SK-N-SH treated with all-trans-retinoic acid at 6 μM for 48 hours (cell line): ENCODE measurements around the gene LPIN3.

ENCODE experiments used
- ATAC-seq: fragments of 200-7000 bp; cut with Tn5 transposase; 3 replicates; pipeline ENCODE4 v1.9.1; 2020; ENCODE audit warnings: mild to moderate bottlenecking, moderate library complexity
- ARNTL ChIP-seq: fragments of 450-650 bp; formaldehyde crosslinking; IDR thresholded peaks from 2 replicates; pipeline ENCODE4 v1.5.0; 2020; ENCODE audit warnings: low read depth, mild to moderate bottlenecking, moderate library complexity, borderline replicate concordance
- BACH2 ChIP-seq: fragments of 250-450 bp; sonication (Bioruptor Pico); IDR thresholded peaks from 2 replicates; pipeline ENCODE4 v1.9.0; 2021; ENCODE audit warnings: mild to moderate bottlenecking, borderline replicate concordance
- CREB5 ChIP-seq: fragments of 250-450 bp; sonication (Bioruptor Pico); IDR thresholded peaks from 2 replicates; pipeline ENCODE4 v1.5.1; 2020; ENCODE audit warnings: low read depth, mild to moderate bottlenecking, moderate library complexity
- CSDC2 ChIP-seq: fragments of 250-450 bp; sonication (Bioruptor Pico); IDR thresholded peaks from 2 replicates; pipeline ENCODE4 v1.5.0; 2020; ENCODE audit warnings: mild to moderate bottlenecking, moderate library complexity
- GLIS3 ChIP-seq: fragments of 250-450 bp; sonication (Bioruptor Pico); IDR thresholded peaks from 2 replicates; pipeline ENCODE4 v1.5.0; 2020; ENCODE audit warnings: mild to moderate bottlenecking, moderate library complexity
- ISL1 ChIP-seq: fragments of 250-450 bp; sonication (Bioruptor Pico); IDR thresholded peaks from 2 replicates; pipeline ENCODE4 v2.1.2; 2022; ENCODE audit warnings: mild to moderate bottlenecking, moderate library complexity
- OSR1 ChIP-seq: fragments of 250-450 bp; sonication (Bioruptor Pico); IDR thresholded peaks from 2 replicates; pipeline ENCODE4 v1.8.0; 2022; ENCODE audit warnings: moderate library complexity, mild to moderate bottlenecking, inconsistent platforms
- PATZ1 ChIP-seq: fragments of 250-450 bp; sonication (Bioruptor Pico); IDR thresholded peaks from 2 replicates; pipeline ENCODE4 v1.8.0; 2020; ENCODE audit warnings: mild to moderate bottlenecking, moderate library complexity, borderline replicate concordance
- POU6F1 ChIP-seq: fragments of 250-450 bp; sonication (Bioruptor Pico); IDR thresholded peaks from 2 replicates; pipeline ENCODE4 v1.8.0; 2021; ENCODE audit warnings: low read depth, mild to moderate bottlenecking, moderate library complexity, borderline replicate concordance
- PPARA ChIP-seq: fragments of 250-450 bp; sonication (Bioruptor Pico); IDR thresholded peaks from 2 replicates; pipeline ENCODE4 v1.5.0; 2020; ENCODE audit warnings: mild to moderate bottlenecking, borderline replicate concordance
- RARB ChIP-seq: fragments of 250-450 bp; sonication (Bioruptor Pico); IDR thresholded peaks from 2 replicates; pipeline ENCODE4 v1.8.0; 2021; ENCODE audit warnings: mild to moderate bottlenecking, moderate library complexity
- SNAI2 ChIP-seq: fragments of 250-450 bp; sonication (Bioruptor Pico); IDR thresholded peaks from 2 replicates; pipeline ENCODE4 v1.5.0; 2020; ENCODE audit warnings: mild to moderate bottlenecking, moderate library complexity
- TCF4 ChIP-seq: fragments of 250-450 bp; sonication (Bioruptor Pico); IDR thresholded peaks from 2 replicates; pipeline ENCODE4 v1.8.0; 2021; ENCODE audit warnings: mild to moderate bottlenecking, moderate library complexity, borderline replicate concordance
- TOX ChIP-seq: fragments of 250-450 bp; sonication (Bioruptor Pico); IDR thresholded peaks from 2 replicates; pipeline ENCODE4 v1.8.0; 2021; ENCODE audit warnings: mild to moderate bottlenecking, moderate library complexity, borderline replicate concordance
- TSHZ2 ChIP-seq: fragments of 250-450 bp; sonication (Bioruptor Pico); IDR thresholded peaks from 2 replicates; pipeline ENCODE4 v1.5.0; 2020; ENCODE audit warnings: mild to moderate bottlenecking, moderate library complexity
- ZC3H10 ChIP-seq: fragments of 250-450 bp; sonication (Bioruptor Pico); IDR thresholded peaks from 2 replicates; pipeline ENCODE4 v1.5.1; 2021; ENCODE audit warnings: mild to moderate bottlenecking, moderate library complexity
- ZFP3 ChIP-seq: fragments of 250-450 bp; sonication (Bioruptor Pico); IDR thresholded peaks from 2 replicates; pipeline ENCODE4 v1.5.0; 2020; ENCODE audit warnings: mild to moderate bottlenecking, moderate library complexity
- ZNF70 ChIP-seq: fragments of 450-650 bp; formaldehyde crosslinking; IDR thresholded peaks from 2 replicates; pipeline ENCODE4 v1.5.0; 2020; ENCODE audit warnings: mild to moderate bottlenecking, moderate library complexity
- ZNF8 ChIP-seq: fragments of 450-650 bp; formaldehyde crosslinking; IDR thresholded peaks from 2 replicates; pipeline ENCODE4 v1.5.0; 2020; ENCODE audit warnings: mild to moderate bottlenecking, moderate library complexity

LPIN3 gene

DNA sequence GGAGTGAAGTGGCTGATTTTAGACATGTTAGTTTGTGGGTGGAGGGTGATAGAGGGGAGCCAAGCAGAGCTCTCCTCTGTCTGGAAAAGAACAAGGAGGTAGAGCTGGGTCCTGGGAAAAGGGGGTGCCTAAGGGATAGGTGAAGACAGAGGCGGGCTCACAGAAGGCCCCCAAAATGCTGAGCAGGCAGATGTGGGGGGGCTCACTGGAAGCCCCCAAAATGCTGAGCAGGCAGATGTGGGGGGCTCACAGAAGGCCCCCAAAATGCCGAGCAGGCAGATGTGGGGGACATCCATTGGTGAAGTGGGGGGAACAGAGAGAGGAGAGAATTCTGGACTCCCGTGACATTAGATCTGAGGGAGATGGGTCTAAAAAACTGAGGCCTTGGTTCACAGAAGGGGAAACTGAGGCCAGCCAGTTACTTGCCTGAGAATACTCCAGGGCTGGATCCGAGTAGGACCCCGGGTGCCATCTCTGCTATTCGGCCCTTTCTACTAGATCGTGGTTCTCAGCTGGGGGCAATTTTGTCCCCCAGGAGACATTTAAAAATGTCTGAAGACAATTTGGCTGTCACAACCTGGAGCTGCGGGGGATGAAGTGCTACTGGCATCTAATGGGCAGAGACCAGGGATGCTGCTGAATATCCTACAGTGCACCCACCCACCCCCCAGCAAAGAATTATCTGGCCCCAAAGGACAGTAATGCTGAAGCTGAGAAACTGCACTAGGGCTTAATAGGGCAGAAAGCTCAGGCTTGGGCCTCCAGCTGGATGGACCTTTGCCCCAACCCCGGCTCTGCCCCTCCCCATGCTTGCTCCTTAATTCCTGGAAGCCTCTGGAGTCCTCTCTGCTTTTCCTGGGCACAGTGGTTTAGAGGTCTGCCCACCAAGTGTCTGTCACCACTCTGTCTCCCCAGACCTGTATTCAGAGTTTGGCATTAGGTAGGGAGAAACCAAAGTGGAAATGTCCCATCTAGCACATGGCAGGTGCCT, 2.1 kb downstream of the LPIN3 start (continued):
- TF ChIP-seq ZC3H10 (no peak), TOX (CRISPR knock-in tag) (no peak), BACH2 (CRISPR knock-in tag) (no peak), ISL1 (no peak), PPARA (no peak), PATZ1 (no peak), ARNTL (no peak), TSHZ2 (CRISPR knock-in tag) (no peak)

DNA sequence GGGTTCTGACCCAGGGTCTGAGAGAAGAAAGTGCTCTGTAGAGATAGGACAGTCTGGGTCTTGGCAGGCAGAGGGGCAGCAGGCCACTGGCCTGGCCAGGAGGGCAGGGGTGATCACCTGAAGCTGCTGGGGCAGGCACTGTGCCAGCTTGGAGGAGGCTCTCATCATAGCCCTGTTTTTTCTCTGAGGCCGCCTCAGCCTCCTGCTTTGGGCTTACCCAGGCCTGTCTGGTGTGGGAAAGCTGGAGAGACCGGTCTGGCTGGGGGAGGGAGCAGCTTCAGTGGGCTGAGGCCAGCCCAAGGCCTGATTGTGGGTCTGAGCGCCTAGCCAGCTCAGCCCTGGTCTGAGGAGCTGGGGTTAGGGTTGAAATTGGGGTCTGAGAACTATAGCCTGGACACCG, 3.9 kb downstream of the LPIN3 start:
- ATAC-seq = no peak
- TF ChIP-seq ZC3H10 = no peak
- TF ChIP-seq SNAI2 = no peak
- TF ChIP-seq RARB (CRISPR knock-in tag) = no peak
- no peak for TF ChIP-seq POU6F1
- no peak for TF ChIP-seq ISL1
- no peak for TF ChIP-seq ARNTL
- TF ChIP-seq TOX (CRISPR knock-in tag) = no peak
- TF ChIP-seq BACH2 (CRISPR knock-in tag) = no peak
- TF ChIP-seq GLIS3 = no peak
- TF ChIP-seq CSDC2 (CRISPR knock-in tag) = no peak
- no peak for TF ChIP-seq PATZ1
- no peak for TF ChIP-seq TCF4
- no peak for TF ChIP-seq PPARA
- TF ChIP-seq OSR1 (CRISPR knock-in tag) = no peak
- no peak for TF ChIP-seq CREB5 (CRISPR knock-in tag)

GRCh38 chr20:41344938-41345728, 4.5 kb downstream of the LPIN3 start:
- no peak for ATAC-seq
- TF ChIP-seq ZNF70 (CRISPR knock-in tag) = no peak
- TF ChIP-seq CREB5 (CRISPR knock-in tag) = no peak
- no peak for TF ChIP-seq BACH2 (CRISPR knock-in tag)
- TF ChIP-seq TSHZ2 (CRISPR knock-in tag) = no peak
- no peak for TF ChIP-seq PATZ1
- TF ChIP-seq ZFP3 (CRISPR knock-in tag) = no peak
- no peak for TF ChIP-seq GLIS3
- no peak for TF ChIP-seq ZNF8 (CRISPR knock-in tag)
- no peak for TF ChIP-seq OSR1 (CRISPR knock-in tag)
- TF ChIP-seq ARNTL = no peak
- no peak for TF ChIP-seq ZC3H10
